GM12873 (cell line): ENCODE results near the gene DAB2IP.

Experiments used
- TF ChIP-seq, protein P1 (sequence below): IDR thresholded peaks from 2 replicates; pipeline ENCODE4 v1.5.1; 2012; ENCODE audit warnings: low read depth, mild to moderate bottlenecking, moderate library complexity, low read length, control low read depth; ENCODE audit not compliant: insufficient read depth; ENCODE audit errors: missing control alignments

The DAB2IP gene

DNA sequence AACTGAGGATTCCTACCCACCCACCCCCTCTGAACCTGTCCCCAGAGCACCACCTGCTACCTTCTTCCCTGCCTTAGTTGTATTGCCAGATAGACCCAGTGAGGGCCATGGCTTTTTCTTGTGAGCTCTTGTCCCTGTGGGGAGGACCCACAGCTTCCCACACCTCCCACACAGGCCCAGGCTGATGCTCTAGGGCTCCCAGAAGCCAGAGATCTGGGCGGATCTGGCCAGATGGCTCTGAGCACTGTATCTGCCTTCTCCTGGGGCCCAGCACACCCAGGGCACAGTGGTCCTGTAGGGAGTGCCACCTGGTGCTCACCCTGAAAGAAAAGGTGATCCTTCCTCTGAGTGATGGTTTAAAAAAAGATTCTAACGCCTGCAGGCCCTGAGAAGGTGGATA is 131.7 kb downstream of the DAB2IP start:
- TF ChIP-seq, protein P1, sequence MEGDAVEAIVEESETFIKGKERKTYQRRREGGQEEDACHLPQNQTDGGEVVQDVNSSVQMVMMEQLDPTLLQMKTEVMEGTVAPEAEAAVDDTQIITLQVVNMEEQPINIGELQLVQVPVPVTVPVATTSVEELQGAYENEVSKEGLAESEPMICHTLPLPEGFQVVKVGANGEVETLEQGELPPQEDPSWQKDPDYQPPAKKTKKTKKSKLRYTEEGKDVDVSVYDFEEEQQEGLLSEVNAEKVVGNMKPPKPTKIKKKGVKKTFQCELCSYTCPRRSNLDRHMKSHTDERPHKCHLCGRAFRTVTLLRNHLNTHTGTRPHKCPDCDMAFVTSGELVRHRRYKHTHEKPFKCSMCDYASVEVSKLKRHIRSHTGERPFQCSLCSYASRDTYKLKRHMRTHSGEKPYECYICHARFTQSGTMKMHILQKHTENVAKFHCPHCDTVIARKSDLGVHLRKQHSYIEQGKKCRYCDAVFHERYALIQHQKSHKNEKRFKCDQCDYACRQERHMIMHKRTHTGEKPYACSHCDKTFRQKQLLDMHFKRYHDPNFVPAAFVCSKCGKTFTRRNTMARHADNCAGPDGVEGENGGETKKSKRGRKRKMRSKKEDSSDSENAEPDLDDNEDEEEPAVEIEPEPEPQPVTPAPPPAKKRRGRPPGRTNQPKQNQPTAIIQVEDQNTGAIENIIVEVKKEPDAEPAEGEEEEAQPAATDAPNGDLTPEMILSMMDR = no peak

DNA sequence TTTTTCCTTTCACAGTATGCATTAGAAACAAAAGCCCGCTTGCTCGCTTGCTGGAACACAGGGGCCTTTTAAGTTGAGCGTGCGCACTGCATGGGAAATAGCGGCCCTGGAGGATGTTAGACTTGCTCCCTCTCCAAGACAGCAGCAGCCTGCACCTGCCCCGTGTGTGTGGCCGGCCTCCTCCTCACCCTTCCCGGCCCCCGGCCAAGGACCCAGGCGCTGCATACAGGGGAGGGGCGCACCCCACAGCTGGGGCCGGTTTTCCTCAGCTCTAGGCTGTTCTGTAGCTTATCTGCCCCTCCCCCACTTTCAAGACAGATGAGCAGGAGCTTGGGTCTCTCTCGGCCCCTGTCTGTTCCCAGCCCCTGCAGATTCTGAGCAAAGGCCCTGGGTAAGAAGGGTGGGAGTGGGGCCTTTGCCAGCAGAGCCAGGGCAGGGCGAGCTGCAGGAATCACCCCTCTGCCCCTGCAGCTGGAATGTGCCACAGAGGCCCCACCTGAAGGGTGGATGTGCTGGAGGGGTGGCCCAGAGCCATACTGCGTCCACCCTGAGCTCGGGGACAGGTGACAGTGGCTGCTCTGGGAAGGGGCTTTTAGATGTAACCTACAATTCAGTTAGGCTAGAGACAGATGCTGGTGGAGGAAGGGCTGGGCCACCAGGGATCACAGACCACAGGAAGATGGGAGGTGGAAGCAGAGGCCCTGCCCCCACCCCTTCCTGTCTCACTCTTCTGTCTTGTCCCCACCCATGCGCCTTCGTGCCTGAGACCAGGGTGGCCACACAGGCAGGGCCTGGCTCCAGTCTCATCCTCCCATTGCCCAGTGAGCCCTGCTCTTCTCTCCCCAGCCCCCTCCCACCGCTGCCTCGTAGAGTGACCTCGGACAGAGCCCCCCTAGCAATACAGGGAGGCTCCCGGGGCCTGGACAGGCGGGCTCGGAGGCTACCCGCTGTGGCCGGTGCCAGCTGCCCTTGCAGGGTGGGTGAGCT is 132.4 kb downstream of the DAB2IP start:
- TF ChIP-seq, protein P1 = no peak

DNA sequence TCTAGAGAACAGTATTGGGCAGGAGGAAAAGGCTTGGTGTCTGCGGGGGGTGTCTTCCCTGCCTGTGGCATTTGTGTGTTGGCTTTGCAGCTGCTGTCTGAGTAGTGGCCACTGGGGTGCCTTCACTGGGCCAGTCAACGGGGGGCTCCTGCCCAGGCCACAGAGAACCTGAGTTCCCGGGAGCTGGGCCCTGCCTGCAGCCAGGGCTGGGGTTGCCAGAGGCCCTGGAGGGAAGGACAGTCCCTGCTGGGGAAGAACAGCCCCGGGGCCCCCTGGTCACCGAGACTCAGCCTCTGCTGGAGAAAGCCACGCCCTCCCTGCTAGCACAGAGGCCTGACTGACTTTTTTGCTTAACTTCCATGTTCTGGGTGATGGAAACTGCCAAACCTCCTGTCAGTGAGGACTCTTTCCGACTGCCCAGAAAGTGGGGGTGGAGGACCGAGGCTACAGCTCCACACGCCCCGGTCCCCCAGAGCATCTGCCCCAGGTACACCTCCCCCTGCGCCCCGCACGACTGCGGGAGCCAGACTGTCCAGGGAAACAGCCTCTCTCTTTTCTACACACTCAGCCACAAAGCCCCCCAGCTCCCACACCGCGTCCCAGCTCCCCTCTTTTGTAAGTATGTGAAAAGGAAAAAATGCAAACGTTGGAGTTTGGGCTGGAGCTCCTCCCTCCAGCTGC is 133.4 kb downstream of the DAB2IP start:
- TF ChIP-seq, protein P1 = no peak

GRCh38 chr9:121785673-121786542 is 134.5 kb downstream of the DAB2IP start:
- TF ChIP-seq, protein P1 = no peak

DNA sequence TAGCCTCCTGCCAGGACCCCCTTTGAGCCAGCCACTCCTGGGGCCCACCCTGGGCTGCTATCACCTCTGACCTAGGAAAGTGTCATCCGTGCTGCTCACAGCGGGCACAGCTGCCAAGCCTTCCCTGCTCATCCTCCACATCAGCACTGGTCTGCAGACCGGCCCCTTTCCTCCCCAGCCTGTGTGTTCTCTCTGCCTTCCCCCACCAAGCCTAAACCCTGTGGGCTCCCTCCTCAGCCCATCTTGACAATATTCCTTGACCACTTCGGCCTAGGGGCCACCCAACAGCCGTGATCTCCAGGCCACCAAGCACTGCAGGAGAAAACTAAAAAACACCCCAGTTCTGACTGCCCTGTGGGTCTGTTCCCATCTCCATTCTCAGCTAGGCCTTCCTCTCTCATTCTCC is 135.1 kb downstream of the DAB2IP start:
- TF ChIP-seq, protein P1 = no peak

GRCh38 chr9:121786998-121787422 is 135.6 kb downstream of the DAB2IP start:
- TF ChIP-seq, protein P1 = no peak
